ENCODE results near the gene WDR11. TPM values are rescaled to one million over a fixed set of nuclear protein-coding genes. Genes with fewer than 3 reads are reported as not detected.

Gene WDR11
- total RNA-seq, 1 donor from 2014 or later, result 54.7 TPM

GRCh38 chr10:120943542-120943941 lies 92.4 kb downstream of the WDR11 start:
- DNase-seq (ENCODE audit: low spot score), result no peak

- no peak for DNase-seq (ENCODE audit: low spot score)
These were observed 93.5 kb downstream of the WDR11 start for GRCh38 chr10:120944586-120945125.

- no peak for DNase-seq (ENCODE audit: low spot score)
These were observed 94.0 kb downstream of the WDR11 start for GRCh38 chr10:120945182-120945581.

- DNase-seq (ENCODE audit: low spot score), result peak; percentile 91
These were observed 94.7 kb downstream of the WDR11 start for GRCh38 chr10:120945801-120946302.

- DNase-seq (ENCODE audit: low spot score), result peak; percentile 68
These were observed 95.3 kb downstream of the WDR11 start for GRCh38 chr10:120946497-120946896.

- DNase-seq (ENCODE audit: low spot score), result peak; percentile 77
These were observed 97.9 kb downstream of the WDR11 start for GRCh38 chr10:120948889-120949608.

GRCh38 chr10:120949609-120950031 lies 98.5 kb downstream of the WDR11 start:
- DNase-seq (ENCODE audit: low spot score), result no peak

- DNase-seq (ENCODE audit: low spot score), result peak; percentile 60
These were observed 98.9 kb downstream of the WDR11 start for GRCh38 chr10:120950051-120950561.

GRCh38 chr10:120951288-120951687 lies 100.1 kb downstream of the WDR11 start:
- no peak for DNase-seq (ENCODE audit: low spot score)

GRCh38 chr10:120953897-120954296 lies 102.7 kb downstream of the WDR11 start:
- DNase-seq (ENCODE audit: low spot score), result no peak
